ENCODE measurements around the gene TWNK.

TWNK gene

DNA sequence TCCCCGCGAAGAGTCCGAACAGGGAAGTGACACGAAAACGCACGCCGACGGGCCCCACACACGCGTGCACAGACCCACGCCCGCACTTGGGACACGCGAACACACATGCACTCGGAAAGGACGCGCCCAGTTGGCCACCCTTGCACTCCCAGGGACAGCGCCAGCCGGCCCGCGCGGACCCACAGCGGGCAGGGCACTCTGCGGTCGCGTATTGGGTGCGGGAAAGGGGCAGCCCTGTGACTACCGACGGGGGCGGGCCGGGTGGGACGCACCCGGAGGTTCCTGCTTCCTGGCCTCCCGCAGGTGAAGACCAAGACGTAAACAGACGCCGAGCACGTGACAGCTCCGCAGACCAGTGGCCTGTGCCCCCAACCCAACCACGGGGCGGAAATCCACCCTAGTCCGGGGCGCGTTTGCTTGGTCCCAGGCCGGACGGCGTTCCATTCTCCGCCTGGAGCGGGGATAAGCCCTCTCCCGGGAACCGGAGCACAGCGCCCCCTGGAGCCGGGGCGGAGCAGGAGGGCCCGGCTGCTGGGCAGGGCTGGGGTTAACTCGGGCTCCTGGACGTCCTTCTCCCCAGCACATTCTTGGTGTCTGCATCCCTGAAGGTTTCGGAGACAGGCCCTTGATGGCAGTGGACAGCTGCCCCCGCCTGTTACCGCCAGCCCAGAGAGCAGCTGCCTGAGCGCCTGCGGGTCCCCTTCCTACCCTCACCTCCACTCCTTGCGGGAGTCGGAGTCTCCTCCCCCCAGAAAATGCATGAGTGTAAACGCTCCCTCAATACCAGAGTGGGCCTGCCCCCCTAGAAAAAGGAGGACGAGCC lies 10.2 kb downstream of the TWNK start:
- peak; percentile 57 for DNase-seq

DNA sequence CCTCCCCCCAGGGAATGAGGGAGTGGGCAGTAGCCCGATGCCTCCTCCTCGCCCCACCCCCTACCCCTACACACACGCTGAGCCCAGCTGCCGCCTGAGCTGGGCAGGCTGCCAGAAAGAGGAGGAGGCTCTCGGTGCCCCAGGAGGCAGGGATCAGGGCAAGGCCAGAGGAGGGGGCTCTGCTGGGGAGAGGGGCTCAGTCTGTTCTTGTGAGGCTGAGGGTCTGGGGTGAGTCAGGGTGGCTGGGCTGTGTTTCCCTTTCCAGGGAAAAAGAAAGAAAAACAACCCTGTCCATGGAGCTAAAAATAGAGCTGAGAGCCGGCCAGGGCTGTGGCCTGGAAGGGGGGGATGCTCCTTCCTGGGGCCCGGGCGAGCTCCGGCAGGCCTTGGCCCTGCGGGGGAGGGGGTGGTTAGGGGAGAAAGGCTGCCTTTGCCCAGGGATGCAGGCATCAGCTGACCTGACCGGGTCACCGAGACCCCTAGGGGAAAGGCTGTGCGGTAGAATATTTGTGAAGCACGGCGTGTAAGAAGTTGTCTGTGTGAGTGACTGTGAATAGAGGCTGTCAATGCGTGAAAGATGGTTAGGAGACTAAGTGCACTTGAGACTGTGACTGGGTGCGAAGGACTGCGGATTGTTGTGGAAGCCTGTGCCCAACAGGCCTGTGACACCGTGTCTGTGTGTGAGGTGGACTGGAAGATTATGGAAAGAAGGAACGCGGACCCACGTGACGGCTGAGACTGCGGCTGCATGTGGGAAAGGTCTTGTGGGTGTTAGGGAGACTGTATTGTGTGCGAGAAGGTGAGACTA lies 11.0 kb downstream of the TWNK start:
- DNase-seq: peak; percentile 50 to 57

DNA sequence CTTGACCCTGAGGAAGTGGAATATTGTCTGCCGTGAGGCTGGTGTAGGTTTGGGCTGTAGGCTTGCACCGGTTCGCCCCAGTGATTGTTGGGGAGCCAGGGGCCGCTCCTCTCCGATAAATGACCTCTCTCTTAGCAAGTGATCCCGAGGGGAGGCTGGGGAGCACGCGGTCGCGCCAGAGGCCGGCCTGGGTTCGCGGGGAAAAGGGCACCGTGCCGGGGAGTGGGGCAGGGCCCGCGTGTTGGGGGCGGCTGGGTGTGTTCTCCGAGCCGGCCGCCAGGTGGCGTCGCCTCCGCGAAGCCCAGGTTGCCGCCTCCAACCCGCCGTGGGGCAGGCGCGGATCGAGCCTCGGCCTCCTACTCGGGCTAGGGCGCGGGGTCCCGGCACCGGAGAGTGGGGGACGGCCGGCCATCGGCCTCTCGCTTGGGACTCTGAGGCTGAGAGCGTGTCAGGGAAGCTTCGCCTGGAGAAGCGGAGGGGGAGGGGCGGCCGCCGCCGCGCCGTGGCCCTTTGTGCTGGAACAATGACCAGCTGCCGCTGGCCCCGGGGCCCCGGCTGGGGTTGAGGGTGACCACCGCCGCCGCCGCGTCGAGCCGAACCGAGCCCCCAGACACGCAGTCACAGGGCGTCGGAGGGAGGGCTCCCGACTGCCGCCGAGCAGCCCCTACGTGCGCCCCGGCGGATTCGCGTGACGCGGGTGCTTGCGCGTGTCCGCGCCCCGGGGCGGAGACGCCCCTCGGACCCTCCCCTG lies 11.8 kb downstream of the TWNK start:
- DNase-seq: peak; percentile 66 to 71

DNA sequence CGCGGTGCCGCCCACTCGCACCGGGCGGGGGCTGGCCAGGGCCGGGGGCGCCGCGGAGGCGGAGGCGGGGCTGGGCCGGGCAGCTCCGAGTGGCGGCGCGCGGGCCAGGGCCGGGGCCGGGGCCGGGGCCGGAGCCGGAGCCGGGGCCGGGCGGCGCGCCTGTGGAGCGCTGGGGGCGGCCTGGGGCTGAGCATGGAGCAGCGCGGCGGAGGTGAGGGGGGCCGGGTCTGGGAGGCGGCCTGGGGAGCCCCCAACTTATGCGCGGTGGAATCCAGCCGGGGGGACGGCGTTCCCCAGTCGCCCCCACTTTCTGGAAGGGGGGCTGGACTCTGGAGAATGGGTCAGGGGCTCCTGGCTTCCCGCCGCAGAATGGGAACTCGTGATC lies 12.4 kb downstream of the TWNK start, which contains the start of gene LZTS2:
Gene LZTS2 (plus strand): TSS at position 67 of the 385 bp plus-strand sequence. CDS start 2,731 bp downstream, outside the sequence.
- no peak for DNase-seq

DNA sequence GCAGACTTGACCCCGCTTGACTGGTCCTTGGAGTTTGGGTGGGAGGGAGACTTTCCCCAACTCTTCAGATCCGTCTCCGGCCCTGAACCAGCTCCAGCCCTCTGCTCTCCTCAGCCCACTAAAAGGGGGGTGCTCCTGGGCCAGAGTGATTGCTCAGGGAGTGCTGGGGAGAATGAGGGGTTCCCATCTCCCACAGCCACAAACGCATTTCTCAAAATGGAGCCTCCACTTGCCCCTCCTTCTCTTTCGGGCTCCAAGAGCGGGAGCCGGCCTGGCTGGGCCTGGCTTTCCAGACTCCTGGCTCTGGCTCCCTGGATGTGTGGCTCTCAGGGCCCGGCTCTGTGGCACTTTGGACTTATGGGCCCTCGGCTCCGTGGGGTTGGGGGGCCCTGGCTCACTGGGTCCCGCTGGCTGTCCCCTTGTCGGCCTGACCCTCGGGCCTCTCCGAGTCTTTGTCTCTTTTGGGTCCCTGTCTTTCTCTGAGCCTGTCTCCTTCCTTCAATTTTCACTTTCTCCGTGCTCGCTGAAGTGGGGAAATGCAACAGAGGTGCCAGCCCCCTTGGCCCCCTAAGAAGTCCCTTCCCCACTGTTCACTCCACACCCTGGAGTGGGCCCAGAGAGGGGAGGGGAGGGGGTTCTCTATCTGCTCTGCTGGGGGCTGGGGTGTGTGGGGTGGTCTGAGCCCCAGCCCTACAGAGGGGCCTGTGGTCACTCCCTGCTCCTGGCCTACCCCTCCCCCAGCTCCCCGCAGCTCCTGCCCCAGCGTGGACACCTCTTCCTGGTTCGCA lies 13.0 kb downstream of the TWNK start:
- no peak for DNase-seq

- DNase-seq: no peak
Observed at GRCh38 chr10:101000915-101001658, 13.7 kb downstream of the TWNK start.

DNA sequence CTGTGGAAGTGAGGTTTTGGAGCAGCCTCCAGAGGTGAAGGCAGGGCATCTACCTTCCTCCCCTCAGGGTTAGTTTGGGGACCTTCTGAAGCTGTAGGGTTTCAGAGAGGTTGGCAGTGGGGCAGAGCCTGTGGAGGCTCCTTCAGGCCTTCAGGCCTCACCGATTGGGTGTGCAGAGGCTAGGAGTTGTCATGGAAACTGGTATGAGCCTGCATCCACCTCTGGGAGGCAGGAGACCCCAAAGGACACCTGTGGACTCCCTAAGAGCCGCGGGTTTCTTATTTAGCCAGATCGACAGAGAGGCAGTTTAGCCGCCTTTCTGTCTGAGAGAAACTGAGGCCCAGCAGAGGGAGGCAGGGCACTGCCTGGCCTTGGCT lies 14.3 kb downstream of the TWNK start:
- no peak for DNase-seq

- DNase-seq: no peak
Observed at GRCh38 chr10:101002456-101002855, 15.1 kb downstream of the TWNK start.

DNA sequence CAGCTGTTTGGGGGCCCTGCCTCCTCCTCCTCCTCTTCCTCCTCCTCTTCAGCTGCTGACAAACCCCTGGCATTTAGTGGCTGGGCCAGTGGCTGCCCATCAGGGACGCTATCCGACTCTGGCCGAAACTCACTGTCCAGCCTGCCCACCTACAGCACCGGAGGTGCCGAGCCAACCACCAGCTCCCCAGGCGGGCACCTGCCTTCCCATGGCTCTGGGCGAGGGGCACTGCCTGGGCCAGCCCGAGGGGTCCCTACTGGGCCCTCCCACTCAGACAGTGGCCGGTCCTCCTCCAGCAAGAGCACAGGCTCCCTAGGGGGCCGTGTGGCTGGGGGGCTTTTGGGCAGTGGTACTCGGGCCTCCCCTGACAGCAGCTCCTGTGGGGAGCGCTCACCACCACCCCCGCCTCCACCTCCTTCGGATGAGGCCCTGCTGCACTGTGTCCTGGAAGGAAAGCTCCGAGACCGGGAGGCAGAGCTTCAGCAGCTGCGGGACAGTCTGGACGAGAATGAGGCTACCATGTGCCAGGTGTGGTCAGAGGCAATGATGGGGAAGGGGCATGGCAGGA lies 16.4 kb downstream of the TWNK start:
- no peak for DNase-seq

DNA sequence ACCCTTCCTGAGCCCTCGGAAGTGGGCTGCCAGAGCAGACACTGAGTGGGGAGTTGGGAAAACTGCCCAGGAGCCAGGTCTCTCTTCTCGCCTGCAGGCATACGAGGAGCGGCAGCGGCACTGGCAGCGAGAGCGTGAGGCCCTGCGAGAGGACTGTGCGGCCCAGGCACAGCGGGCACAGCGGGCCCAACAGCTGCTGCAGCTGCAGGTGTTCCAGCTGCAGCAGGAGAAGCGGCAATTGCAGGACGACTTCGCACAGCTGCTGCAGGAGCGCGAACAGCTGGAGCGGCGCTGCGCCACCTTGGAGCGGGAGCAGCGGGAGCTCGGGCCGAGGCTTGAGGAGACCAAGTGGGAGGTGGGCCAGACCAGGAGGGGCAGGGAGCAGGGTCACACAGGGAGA lies 18.0 kb downstream of the TWNK start:
- DNase-seq: no peak

- no peak for DNase-seq
Observed at GRCh38 chr10:101005869-101006567, 18.7 kb downstream of the TWNK start.

DNA sequence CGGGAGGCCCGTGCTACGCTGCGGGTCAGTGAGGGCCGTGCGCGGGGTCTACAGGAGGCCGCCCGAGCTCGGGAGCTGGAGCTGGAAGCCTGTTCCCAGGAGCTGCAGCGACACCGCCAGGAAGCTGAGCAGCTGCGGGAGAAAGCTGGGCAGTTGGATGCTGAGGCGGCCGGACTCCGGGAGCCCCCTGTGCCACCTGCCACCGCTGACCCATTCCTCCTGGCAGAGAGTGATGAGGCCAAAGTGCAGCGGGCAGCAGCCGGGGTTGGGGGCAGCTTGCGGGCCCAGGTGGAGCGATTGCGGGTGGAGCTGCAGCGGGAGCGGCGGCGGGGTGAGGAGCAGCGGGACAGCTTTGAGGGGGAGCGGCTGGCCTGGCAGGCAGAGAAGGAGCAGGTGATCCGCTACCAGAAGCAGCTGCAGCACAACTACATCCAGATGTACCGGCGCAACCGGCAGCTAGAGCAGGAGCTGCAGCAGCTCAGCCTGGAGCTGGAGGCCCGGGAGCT lies 19.3 kb downstream of the TWNK start:
- no peak for DNase-seq

DNA sequence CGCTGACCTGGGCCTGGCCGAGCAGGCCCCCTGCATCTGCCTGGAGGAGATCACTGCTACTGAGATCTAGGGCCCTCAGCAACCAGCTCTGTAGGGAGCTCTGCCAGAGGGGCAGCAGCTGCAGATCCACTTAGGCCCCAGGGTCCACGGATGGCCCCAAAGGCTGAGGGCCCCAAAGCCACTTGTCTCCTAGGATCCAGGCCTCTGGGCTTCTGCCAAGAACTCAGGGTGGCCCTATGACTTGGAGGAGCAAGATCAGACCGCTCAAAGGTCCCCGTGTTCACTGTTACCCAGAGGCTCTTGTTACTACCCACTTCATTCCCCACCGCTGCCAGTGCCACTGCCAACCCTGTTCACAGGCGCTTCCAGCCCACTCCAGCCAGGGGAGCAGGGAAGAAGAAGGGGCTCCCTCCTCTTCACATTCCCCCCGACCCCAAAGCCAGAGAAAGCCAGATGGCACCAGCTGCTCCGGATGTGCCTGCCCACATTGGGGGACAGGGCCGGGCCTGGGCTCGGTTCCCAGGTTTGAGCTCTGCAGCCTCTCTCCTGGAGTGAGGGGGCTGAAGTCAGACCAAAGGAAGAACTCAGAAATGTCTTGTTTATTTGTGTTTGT lies 19.9 kb downstream of the TWNK start:
- no peak for DNase-seq

DNA sequence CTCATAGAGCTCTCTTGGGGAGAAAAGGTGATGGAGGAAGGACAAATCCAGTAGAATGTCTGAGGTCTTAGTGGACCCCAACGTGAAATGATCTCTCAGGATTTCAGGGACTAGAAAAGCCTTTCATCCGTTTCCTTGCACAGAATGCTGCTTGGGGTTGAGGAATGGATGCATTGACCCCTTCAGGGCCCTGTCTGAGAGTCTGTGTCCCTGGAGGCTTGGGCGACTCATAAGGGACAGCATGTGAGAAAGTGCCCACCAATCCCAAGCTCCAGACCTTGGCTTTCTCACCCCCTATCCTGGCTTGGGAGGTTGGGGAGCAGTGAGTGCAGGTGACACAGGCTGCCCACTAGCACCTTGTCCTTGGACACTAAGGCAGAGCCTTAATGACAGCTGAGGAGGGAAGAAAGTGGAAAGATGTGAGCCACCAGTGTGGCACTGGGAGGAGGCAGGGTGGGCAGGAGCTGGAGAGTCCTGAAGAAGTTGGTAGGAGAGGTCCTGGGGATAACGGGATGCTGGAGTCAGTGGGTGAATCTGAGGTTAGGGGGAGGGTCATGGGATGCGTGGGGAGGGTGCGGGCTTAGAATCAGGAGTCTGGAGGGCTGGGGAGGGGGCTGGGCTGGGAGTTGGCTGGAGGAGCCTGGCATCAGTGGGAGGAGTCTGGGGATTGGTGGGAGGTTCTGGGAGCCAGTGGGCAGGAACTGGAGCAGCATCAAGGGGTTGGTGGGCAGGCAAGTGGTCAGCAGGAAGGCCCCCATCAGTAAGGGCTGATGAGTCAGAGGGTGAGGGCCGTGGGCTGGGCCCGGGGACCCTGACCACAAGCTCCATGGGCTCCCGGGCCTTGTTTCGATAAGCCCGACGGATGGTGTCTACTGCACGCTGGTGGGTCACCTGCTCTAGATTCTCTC lies 20.8 kb downstream of the TWNK start:
- no peak for DNase-seq

- DNase-seq: no peak
Observed at GRCh38 chr10:101008823-101009423, 21.6 kb downstream of the TWNK start.

DNA sequence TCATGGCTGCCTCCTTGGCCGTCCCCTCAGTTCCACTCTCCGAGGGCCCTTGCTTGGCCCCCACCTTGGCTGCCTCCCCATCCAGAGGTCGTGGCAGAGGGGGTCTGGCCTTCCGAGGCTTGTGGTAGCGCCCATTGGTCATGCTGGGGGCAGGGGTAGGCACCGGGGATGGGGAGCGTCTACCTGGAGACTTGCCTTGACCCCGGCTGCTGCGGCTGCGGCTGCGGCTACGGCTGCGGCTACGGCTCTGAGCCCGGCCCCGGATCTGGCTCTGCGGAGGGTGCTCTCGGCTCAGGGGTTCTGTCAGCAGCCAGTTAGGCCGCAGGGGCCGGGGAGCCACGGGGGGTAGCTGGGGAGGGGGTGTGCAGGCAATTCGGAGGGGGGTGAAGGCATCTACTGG lies 23.0 kb downstream of the TWNK start:
- no peak for DNase-seq

- DNase-seq: no peak
Observed at GRCh38 chr10:101011517-101012423, 24.4 kb downstream of the TWNK start.
